Urothelium cell line (cell line): Measurements from ENCODE around the gene AGAP1.

Experiments used
- DNase-seq: peaks from one replicate; pipeline ENCODE4 v3.0.0; 2011; ENCODE audit warnings: low spot score, mixed read lengths
- FAIRE-seq: peaks from 2 replicates; lab custom pipeline; 2011; peaks lifted over from hg19 to GRCh38; lab: Jason Lieb, UNC

Gene AGAP1

DNA sequence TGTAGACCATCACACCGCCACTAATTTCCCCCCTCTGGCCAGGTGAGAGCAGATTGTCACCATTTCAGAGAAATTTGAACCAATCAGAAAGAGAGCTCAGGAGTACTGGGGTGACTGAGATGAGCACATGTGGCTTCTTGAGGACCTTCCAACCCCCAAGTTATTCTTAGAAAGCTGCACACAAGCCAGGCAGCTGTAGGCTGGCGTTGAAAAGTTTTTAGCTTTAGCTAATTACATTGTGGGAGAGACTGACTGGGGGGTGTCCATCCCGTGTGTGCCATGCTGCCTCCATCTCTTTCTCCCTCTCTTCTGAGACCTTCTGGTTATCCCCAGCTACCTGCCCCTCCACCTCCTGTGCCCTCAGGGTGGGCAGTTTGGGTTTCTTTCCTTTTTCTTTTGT is 154.0 kb downstream of the AGAP1 start:
- FAIRE-seq (no peak), DNase-seq (no peak)

DNA sequence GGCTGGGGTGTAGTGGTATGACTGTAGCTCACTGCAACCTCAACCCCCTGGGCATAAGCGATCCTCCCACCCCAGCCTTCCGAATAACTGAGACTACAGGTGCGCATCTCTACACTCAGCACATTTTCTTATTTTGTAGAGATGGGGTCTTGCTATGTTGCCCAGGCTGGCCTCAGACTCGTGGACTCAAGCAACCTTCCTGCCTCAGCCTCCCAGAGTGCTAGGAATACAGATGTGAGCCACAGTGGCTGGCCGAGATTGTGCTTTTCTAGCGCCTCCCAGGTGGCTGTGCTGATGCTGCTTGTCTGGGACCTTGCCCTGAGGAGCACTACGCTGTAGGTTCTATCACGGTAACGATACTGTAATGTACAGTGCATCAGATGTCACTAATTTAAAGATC is 155.6 kb downstream of the AGAP1 start:
- DNase-seq (no peak), FAIRE-seq (no peak)

DNA sequence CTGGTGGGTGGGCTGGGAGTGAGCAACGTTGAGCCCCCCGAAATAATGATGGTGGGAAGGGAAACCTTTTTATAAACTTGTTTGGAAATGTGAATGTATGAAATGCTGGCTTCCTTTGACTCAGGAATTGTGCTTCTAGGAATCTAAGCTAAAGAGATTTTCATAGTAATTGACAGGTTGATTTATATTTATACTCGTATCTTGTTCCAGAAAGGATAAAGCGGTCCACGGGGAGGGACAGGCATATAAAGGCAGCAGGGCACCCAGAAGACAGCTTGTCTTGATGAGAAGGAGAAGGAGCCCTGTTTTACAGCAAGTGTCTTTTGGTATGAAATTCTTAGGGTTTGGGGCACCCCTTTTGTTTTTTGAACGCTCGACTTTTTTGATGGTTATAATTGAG is 157.8 kb downstream of the AGAP1 start:
- no peak for FAIRE-seq
- DNase-seq = no peak

DNA sequence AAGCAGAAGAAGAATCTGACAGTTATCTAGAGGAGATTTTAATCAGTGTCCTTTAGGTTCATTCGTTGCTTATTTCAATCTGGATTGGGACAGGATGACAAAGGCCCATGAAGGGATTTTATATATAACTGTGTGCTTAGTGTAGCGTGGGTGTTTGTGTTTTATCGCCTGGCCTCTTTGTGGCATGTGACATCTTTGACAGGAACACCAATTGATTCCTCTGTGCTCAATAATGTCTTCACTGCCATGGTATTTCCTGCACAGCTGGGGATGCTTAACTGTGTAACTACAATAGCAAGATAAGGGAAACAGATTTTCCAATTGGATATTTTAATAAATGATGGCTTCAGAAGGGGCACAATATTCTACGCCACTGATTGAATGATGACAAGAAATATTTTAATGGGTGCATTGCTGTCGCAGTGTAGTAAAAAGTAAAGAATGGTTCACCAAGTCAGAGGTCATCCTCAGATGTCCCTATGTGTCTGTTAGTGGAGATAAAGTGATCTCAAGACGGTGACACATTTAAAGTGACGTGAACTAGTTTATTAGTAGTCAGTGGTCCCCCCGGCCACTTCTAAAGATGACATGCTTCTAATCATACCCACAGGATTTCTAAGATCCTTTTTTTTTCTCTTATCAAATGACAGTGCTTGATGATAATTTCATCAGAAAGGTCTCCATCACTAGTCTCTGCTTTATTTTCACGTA is 160.4 kb downstream of the AGAP1 start:
- no peak for FAIRE-seq

DNA sequence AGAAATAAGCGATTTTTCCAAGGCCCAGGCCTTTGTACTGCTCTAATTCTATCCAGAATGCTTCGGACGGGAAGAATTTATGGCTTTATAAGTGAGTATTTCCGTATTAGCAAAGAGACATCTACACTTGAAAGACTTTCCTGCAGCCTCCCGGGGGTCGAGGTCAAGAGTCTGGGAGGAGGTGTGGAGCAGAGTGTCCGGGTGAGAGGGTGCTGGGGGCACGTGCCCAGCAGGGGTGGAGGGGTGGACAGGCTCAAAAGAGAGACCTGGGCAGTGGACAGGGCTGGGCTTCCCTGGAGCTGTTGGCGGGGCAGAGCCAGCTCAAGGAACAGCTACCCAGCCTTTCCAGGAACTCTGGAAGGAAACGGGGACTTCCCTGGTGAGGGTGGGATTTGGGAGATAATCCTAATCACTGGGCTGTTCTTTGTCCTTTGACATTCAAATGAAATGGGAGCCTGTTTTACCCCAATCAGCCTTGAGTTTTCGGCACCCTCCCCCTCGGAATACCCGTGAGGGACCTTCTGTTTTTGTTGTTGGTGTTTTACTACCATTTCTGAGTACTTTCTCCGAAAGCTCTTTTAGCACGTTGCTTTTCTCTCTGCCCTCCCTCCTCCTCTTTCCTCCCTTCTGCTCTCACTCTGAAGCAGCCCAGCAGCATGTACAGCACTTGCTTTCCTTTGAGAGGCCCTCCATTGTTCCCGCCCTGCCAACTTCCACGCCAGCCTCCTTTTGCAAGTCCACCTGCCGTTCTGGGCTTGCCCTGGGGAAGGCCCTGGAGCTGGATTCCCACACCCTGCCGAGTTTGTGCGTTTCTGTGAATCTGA is 164.7 kb downstream of the AGAP1 start:
- DNase-seq = no peak
- no peak for FAIRE-seq

More for the DNA sequence above, 160.4 kb downstream of the AGAP1 start:
- no peak for DNase-seq

DNA sequence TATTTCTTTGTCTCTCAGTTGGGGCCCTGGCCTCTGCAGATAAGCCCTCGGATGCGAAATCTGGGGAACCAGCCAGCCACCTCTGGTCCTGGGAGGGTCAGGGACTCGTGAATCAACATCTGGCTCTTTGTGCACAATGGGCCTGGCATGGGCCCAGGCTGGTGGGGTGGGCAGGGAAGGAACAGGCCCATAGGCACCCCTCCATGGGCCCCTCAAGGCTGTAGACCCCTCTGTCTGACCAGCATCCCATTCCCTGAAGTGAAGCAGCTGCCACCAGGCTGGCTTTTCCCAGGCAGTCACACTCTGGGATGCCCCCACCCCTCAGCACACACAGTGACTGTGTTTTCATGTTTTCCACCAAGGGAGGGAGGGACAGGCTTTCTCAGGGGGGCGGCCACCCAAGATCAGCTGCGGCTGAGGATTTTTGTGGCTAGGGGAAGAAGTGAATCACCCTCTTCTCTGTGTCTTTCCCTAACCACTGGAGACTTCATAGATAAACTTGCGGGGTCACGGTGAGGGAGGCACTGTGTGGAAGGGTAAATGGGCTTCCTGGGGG is 166.0 kb downstream of the AGAP1 start:
- DNase-seq (peak; percentile 81), FAIRE-seq (no peak)

DNA sequence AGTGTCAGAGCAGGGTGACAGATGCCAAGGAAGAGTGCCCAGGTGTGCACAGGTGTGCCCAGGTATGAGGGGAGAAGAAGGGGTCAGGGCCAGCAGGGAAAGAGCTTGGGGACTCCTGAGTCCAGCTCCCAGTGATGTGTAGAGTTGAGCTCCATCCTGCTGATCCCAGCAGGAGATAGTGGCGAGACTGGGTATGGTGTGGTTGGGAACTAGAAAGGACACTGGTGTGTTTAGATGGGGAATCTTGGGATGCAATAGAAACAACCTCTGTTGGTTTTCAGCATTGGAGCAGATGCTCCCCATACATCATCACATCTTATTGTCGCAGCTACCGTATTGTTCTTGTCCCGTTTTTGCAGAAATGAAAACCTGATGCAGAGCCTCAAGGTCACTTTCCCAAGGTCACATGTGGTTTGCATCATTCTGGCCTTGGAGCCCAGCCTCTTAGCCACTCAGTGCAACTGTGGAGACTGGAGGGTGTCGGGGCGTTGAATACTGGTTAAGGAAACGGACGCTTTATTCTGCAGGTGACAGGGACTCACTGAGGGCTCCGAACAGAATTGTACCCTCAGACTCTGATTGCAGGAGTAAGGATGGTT is 166.7 kb downstream of the AGAP1 start:
- DNase-seq = no peak
- no peak for FAIRE-seq

DNA sequence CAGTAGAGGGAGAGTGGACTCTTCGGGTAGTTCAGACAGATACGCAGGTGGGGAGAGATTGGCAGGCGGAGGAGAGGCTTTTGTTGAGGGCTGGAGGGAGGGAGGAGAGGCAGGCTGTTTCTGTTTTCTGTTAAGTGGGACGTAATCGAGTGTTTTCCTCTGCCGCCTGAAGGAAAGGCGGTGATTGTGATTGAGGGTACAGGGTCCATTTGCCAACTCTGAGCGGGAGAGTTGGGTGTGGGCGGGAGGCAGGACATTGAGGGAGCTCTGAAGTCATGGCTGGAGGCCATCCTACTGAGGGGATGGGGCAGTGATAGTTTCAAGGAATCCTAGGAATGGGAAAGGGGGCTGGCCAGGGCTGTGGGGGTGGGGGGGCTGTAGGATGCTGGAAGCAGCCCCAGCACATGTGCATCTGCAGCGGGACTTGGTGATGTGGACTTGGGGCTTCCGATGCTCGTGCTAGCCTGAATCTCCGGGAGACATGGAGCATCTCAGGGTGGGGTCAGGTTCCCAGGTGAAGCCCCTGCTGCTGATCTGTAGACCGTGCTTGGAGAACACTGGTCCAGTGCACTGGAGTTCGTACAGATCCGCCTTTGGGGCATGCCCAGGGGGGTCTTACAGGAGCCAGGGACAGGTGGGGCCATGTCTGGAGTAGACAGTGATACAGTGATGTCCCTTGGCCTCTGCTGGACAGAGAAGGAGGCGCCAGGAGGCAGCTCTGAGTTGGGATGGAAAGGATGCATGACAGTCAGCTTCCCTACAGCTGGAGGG is 167.5 kb downstream of the AGAP1 start:
- FAIRE-seq (no peak), DNase-seq (no peak)

DNA sequence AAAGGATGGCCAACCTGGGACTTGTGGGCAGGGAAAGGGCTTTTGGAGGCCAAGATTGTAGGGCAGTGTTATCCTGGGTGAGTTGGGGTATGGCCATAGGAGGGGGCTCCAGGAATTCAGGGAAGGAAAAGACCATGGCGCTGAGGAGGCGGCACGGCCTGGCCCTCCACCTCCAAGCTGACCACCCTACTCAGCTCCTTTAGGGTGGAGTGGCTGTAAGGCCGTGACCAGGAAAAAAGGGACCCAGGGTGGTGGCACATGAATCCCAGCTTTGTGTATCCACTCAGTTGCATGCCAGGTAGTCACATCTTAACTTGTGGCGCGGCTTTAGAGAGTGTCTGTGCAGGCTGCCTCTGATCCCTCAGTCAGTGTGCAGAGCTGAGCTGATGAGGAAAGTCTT is 168.1 kb downstream of the AGAP1 start:
- no peak for FAIRE-seq

DNA sequence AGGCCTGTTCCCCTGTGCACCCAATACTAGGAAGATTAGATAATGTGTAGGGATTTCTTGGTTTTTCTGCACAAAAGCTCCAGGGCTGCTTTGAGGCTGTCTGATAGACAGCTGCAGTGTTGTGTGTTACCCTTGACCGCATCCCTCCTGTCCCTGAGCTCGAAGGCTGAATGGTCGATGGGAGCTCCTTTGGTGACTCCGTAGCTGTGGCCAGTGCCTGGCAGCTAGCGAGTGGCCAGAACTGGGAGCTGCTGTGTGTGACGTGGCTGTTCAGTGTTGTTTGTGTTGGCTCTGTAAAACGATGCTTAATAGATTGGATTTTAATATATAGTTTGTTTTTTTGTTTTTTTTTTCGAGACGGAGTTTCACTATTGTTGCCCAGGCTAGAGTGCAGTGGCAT is 170.0 kb downstream of the AGAP1 start:
- no peak for DNase-seq

More for the DNA sequence above, 168.1 kb downstream of the AGAP1 start:
- no peak for DNase-seq

DNA sequence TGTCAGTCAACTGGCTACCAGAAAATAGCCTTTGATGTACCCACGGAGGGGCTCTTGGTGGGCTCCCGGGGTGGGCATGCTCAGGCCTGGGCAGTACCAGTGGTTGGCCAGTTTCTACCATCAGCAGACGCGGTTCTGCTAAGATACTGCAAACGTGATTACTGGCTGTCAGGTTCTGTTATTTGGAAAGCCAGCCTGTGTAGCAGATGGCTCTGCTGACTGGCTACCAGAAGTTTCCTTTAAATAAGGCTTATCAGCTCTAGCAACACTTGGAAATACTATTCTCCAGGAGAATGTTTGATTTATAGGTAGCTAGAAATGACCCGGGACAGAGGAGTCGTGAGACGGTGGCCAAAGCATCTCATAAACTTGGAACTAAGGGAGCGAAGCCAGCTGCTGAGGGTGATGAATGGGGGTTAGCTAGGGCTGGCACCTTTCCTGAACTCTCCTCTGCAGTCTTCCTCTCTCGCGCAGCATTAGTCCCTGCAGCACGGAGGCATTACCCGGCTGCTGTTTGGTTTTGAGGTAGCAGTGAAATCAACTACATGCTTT is 171.9 kb downstream of the AGAP1 start:
- FAIRE-seq = no peak
- DNase-seq = no peak

More for the DNA sequence above, 170.0 kb downstream of the AGAP1 start:
- no peak for FAIRE-seq

DNA sequence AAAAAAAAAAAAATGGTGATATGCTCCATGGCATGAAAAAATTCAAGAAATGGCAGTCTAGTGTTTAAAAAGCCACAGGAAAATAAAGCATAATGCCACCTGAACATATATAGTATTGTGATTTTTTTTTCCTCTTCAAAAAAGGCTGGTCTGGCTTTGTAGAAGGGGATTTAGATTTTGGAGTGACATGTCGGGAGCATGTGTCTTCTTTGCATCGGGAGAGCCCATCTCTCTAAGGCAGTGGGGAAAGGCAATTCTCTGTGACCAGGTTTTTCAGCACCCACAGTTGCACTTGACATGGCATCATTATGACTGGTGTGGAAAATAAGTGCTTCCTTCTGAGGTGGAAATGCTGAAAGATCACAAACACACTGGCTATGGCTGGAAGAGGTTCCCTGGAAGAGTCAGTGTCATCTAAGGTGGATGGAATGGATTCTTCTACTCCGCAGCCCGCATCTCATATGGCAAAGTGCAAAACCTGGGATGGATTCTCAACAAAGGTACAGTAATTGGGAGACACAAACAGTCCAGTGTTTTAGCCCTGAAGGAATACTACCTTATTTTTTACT is 172.5 kb downstream of the AGAP1 start:
- peak; percentile 55 for DNase-seq
- no peak for FAIRE-seq

DNA sequence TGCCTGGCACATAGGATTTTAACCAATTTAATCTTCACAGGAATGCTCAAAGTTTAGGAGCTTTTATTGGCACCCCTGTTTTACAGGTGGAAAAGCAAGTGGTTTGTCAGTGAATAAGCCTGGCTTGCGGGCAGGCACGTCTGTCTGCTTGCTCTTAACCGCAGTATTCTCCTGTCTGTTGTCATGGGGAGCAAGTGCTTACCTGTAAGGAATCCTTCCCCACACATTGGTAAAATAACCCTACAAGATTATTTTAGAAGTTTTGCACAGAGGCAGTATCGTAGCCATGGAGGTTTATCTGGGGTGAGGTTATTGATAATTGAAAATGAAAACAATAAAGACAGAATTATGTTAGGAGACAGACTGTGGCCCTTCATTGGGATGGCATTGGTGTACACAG is 174.9 kb downstream of the AGAP1 start:
- DNase-seq = no peak
- FAIRE-seq = no peak

DNA sequence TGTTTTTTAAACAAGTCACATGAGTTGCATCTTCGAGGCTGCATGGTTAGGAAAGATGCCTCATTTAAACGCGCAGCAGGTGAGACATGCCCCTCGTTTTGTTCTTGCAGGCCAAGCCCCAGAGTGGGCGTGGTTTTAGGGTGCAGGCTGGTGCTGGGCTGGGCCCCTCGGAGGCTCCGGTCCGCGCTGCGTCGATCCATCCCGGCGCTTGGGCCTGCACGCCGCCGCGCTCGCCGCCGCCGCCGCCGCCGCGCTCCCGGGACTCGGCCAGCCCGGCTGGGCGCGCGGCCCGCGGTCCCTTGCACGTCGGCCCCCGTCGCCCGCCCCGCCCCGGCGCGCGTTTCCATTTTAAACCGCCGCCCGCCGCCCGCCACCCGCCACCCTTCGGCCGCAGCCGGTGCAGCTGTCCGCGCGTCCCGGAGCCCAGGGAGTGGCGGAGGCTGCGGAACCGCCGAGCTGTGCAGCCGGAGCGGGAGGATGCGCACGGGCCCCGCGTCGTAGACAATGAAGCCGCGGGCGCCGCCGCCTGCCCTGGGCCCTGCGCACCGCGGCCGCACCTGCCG is 175.5 kb downstream of the AGAP1 start:
- FAIRE-seq = no peak
- DNase-seq = peak; percentile 86

DNA sequence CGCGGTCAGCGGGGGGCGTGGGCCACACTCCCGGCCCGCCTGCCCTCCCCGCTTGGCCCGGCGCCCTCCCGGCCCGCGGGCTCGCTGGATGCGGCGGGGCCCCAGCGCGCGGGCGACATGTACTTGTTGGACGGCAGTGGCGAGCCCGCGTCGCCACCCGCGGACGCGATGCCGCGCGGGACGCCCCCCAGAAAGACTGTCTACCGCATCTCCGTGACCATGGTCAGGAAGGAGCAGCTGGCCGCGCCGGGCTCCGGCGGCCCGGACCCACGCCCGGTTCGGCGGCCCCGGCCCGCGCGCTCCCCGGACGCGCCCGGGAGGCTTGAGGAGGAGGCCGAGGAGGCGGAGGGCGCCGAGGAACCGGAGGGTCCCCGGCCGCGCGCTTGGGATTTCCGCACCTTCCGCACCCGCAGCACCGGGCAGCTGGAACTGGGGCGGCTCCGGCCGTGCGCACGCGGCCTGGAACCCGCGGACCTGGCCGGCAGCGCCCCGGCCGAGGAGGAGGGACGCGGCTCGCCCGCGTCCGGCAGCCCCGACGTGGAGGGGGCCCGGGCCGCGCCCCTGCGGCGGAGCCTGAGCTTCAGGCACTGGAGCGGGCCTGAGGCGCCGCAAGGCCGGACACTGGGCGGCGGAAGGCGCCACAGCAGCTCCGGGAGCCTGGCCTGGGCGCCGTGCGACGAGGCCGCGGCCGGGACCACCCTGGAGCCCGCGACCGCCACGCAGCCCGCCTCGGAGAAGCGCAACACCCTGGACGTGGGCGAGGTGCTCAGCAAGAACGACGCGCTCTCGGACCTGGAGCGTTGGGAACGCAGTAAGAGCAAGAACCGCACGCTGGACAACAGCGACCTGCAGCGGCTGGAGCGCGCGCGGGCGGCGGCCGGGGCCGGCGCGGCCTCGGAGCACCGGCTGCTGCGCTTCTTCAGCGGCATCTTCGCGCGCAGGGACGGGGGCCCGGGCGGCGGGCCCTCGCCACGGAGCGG is 176.4 kb downstream of the AGAP1 start:
- peak; percentile 18 for DNase-seq
- FAIRE-seq = no peak

DNA sequence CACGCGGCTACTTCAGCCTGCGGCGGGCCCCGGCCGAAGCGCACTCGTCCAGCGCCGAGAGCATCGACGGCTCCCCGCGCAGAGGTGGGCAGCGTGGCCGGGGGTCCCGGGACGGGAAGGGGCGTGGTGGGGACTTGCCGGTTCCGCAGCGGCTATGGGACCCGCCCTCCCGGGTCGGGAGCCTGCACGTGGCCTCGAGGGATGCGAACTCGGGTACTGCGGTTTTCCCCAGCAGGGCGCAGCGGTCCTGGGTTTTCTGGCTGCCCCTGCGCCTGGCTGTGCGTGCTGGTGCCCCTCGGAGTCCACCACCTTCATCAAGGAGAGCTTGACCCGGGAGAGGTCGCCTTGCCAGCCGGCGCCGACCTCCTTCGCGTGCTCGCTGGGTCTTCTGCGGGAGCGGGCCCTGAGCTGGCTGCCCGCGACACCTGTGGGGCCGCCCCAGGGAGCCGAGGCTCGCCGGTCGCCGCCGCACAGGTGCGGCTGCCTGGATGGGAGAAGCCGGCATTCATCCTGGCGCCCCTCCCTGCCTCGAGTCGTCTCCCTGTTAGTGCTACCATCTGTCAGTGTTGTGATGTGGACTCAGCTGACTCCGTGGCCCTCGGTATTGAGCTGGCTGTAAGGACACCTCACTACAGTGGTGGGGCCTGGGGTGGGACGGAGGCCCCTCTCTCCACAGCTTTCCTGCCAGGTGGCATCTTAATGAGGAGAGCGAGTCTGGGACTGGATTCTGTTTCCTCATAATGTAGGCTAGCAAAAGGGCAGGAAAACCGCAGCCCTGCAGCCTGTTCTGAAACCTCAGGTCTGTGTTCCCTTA is 177.3 kb downstream of the AGAP1 start:
- no peak for FAIRE-seq
- no peak for DNase-seq

DNA sequence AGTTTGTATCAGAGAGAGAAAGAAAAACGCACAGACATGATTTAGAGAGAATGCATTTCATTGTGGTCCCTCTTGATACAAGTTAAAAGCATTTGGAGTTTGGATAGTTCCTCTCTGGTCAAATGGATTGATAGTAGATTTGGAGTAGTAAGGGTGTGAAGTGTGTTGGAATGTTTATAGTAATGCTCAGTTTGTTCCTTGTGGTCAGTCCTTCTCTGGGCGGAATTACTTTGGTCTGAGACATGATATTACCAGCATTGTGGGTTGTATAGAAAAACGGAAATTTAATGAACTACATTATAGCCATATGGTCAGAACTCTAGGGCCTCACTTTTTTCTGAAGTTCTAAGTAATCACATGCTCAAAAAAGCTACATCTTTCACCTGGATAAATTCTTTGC is 178.9 kb downstream of the AGAP1 start:
- no peak for DNase-seq
- FAIRE-seq = no peak

DNA sequence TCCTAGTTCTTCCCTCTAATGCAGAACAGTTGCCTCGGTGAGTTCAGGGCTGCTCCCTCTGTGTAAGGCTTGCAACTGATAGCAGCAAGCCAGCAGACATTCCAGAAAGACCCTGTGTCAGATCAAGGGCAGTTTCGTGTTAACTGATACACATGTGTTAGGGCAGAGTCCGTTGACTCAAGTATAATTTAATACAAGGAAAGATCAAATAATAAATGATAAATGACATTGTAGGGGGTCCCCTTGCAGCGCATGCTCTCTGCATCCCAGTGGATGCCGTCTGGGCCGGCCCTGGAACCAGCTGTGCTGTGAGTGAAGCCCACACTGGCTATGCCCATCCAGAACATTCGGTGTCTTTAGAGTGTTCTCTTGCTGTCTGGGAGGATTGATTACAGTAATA is 180.3 kb downstream of the AGAP1 start:
- FAIRE-seq = no peak
- no peak for DNase-seq
